Endothelial cell (in vitro differentiated cells): Measurements from ENCODE around the gene DCTN4. TPM values are rescaled to one million over a fixed set of nuclear protein-coding genes. Genes with fewer than 3 reads are reported as not detected.

Experiments
- DNase-seq: peaks from one replicate; pipeline ENCODE4 v3.0.0; 2021; ENCODE audit warnings: low spot score
- H3K27ac Mint-ChIP-seq: one replicate; pipeline ENCODE4 v1.8.0; 2021; ENCODE audit warnings: mixed read lengths, inconsistent platforms; ENCODE audit not compliant: unreplicated experiment
- H3K27me3 Mint-ChIP-seq: one replicate; pipeline ENCODE4 v1.8.0; 2021; ENCODE audit warnings: mild to moderate bottlenecking, moderate library complexity, mixed read lengths, inconsistent platforms; ENCODE audit not compliant: unreplicated experiment
- H3K36me3 Mint-ChIP-seq: one replicate; pipeline ENCODE4 v1.8.0; 2021; ENCODE audit warnings: mild to moderate bottlenecking, low read depth, mixed read lengths, inconsistent platforms; ENCODE audit not compliant: unreplicated experiment
- H3K4me1 Mint-ChIP-seq: one replicate; pipeline ENCODE4 v1.8.0; 2021; ENCODE audit warnings: mild to moderate bottlenecking, mixed read lengths, inconsistent platforms; ENCODE audit not compliant: unreplicated experiment
- H3K4me3 Mint-ChIP-seq: one replicate; pipeline ENCODE4 v1.8.0; 2021; ENCODE audit warnings: mild to moderate bottlenecking, mixed read lengths, inconsistent platforms; ENCODE audit not compliant: unreplicated experiment
- H3K9me3 Mint-ChIP-seq: one replicate; pipeline ENCODE4 v1.8.0; 2021; ENCODE audit warnings: mixed read lengths, inconsistent platforms; ENCODE audit not compliant: unreplicated experiment
- CTCF ChIP-seq: fragments of 200-600 bp; sonication (generic); IDR thresholded peaks from one replicate; pipeline ENCODE4 v1.5.0; 2021; ENCODE audit warnings: antibody characterized with exemption; ENCODE audit not compliant: unreplicated experiment
- total RNA-seq: library from RNA; stranded (reverse); fragmentation: NEBNext Ultra II Directional; extraction: Animal tissue kit (Norgen Biotek cat#: 25700); gene quantifications from one replicate; pipeline ENCODE4 v1.2.1, GENCODE V29; 2021; ENCODE audit not compliant: unreplicated experiment

Gene DCTN4
- total RNA-seq, 1 donor from 2014 or later = 50.3 TPM

DNA sequence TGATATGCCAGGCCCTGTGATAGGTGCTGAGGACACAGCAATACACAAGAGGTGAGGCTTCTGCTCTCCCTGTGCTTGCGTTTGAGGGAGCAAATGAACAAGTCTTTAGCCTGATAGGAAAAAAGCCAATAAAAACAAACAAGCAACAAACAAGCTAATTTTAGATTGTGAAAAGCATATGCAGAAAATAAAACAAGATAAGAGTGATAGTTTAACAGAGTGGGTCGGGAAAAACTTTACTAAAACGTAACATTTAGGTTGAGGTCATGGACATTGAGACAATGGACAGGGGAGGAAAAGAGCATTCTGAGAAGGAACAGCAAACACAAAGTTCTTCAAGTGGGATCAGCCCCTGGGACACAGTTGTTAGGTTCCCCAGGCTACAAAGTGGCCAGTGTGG is 24.0 kb upstream of the DCTN4 start:
- DNase-seq = no peak
- no peaks in the 10 kb centered on the region for H3K9me3 Mint-ChIP-seq
- peaks cover 3% of the 10 kb centered on the region for H3K27me3 Mint-ChIP-seq
- no peak for TF ChIP-seq CTCF
- H3K36me3 Mint-ChIP-seq = no peaks in the 10 kb centered on the region
- H3K4me1 Mint-ChIP-seq = peaks cover 5% of the 10 kb centered on the region
- H3K27ac Mint-ChIP-seq = no peak overlapping the region
- no peak overlapping the region for H3K4me3 Mint-ChIP-seq

- Mint-ChIP-seq H3K4me3 (no peak overlapping the region), H3K27me3 (peaks cover 3% of the 10 kb centered on the region), H3K36me3 (no peaks in the 10 kb centered on the region), H3K9me3 (no peaks in the 10 kb centered on the region), H3K27ac (no peak overlapping the region), H3K4me1 (peaks cover 7% of the 10 kb centered on the region)
- no peak for DNase-seq
- no peak for TF ChIP-seq CTCF
Observed at GRCh38 chr5:150781706-150782614, 23.1 kb upstream of the DCTN4 start.

- Mint-ChIP-seq H3K27ac (no peak overlapping the region), H3K27me3 (peaks cover 3% of the 10 kb centered on the region), H3K4me3 (no peak overlapping the region), H3K4me1 (peaks cover 7% of the 10 kb centered on the region), H3K9me3 (no peaks in the 10 kb centered on the region), H3K36me3 (no peaks in the 10 kb centered on the region)
- TF ChIP-seq CTCF = no peak
- DNase-seq = no peak
Observed at GRCh38 chr5:150780816-150781221, 22.0 kb upstream of the DCTN4 start.

DNA sequence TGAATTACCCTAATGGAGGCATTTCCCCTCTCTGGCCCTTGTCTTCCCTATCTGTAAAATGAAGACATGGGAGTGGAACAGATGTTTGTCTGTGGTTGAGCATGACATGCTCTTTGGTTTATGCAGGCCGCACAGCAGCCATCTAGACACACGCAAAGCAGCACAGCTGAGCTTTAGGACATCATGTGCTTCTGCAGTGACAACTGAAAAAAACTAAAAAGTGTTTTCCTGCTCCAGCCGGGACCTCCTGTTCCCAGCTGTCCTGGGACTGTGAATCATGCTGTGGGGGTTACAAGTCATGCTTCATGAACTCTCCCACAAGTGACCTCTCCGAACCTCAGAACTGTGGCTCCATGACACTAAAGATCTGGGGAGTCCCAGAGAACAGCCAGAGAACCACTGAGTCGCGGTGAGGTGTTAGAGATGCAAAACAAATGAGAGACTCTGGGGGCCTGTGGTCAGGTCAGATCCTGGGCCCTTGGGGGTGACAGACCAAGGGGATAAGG is 21.4 kb upstream of the DCTN4 start:
- no peak for TF ChIP-seq CTCF
- H3K4me1 Mint-ChIP-seq = peaks cover 7% of the 10 kb centered on the region
- H3K9me3 Mint-ChIP-seq = no peaks in the 10 kb centered on the region
- peaks cover 3% of the 10 kb centered on the region for H3K27me3 Mint-ChIP-seq
- no peak for DNase-seq
- H3K36me3 Mint-ChIP-seq = no peaks in the 10 kb centered on the region
- H3K27ac Mint-ChIP-seq = no peak overlapping the region
- H3K4me3 Mint-ChIP-seq = no peak overlapping the region
